HG03565 (cell line): Measurements from ENCODE around the gene PITRM1.

ENCODE experiments used
- ATAC-seq: cut with Tn5 transposase; IDR thresholded peaks from one replicate; pipeline ENCODE4 v1.9.1; 2021; ENCODE audit warnings: mild to moderate bottlenecking, moderate library complexity; ENCODE audit not compliant: unreplicated experiment

PITRM1 gene

GRCh38 chr10:3140280-3140679, 32.3 kb downstream of the PITRM1 start:
- ATAC-seq, result no peak

- no peak for ATAC-seq
These were observed 33.2 kb downstream of the PITRM1 start for GRCh38 chr10:3139216-3139910.

GRCh38 chr10:3137958-3138726, 34.4 kb downstream of the PITRM1 start:
- no peak for ATAC-seq

- ATAC-seq, result no peak
These were observed 35.6 kb downstream of the PITRM1 start for GRCh38 chr10:3136763-3137611.

GRCh38 chr10:3136336-3136735, 36.2 kb downstream of the PITRM1 start:
- ATAC-seq, result no peak

- ATAC-seq, result no peak
These were observed 37.6 kb downstream of the PITRM1 start for GRCh38 chr10:3135006-3135405.

- no peak for ATAC-seq
These were observed 38.6 kb downstream of the PITRM1 start for GRCh38 chr10:3133948-3134347.

- no peak for ATAC-seq
These were observed 40.3 kb downstream of the PITRM1 start for GRCh38 chr10:3132036-3133025.

GRCh38 chr10:3131098-3131497, 41.5 kb downstream of the PITRM1 start:
- no peak for ATAC-seq

GRCh38 chr10:3129581-3130340, 42.8 kb downstream of the PITRM1 start:
- no peak for ATAC-seq

GRCh38 chr10:3128379-3129130, 44.0 kb downstream of the PITRM1 start:
- ATAC-seq, result no peak

- no peak for ATAC-seq
These were observed 44.7 kb downstream of the PITRM1 start for GRCh38 chr10:3127921-3128320.

- ATAC-seq, result no peak
These were observed 45.7 kb downstream of the PITRM1 start for GRCh38 chr10:3126741-3127346.

- no peak for ATAC-seq
These were observed 46.3 kb downstream of the PITRM1 start for GRCh38 chr10:3126249-3126648.

GRCh38 chr10:3125527-3126170, 46.9 kb downstream of the PITRM1 start:
- ATAC-seq, result no peak

- no peak for ATAC-seq
These were observed 48.0 kb downstream of the PITRM1 start for GRCh38 chr10:3124412-3125175.
